Activated CD8-positive, alpha-beta memory T cell treated with anti-CD3 and anti-CD28 coated beads for 24 hours (primary cell): Measurements from ENCODE around the gene HCFC1R1.
"Not testable (repeated sequence)": the region's sequence is repeated elsewhere in the genome, so short reads cannot be mapped to it uniquely, and the experiment has no call there.

ENCODE experiments used
- DNase-seq: peaks from one replicate; pipeline ENCODE4 v3.0.0-alpha.2; 2020

HCFC1R1 gene

GRCh38 chr16:3023669-3024478 lies at the start of gene HCFC1R1, which contains the start of gene THOC6:
HCFC1R1 (minus strand) TSS chr16:3023942; CDS start chr16:3023941, 1 bp downstream.
THOC6 (plus strand) TSS chr16:3024035; CDS start chr16:3024327, 292 bp downstream.
- DNase-seq = peak; percentile 97

GRCh38 chr16:3073448-3073847 lies 49.7 kb upstream of the HCFC1R1 start:
- DNase-seq = no peak

- not testable (repeated sequence) for DNase-seq
These were observed 49.0 kb upstream of the HCFC1R1 start for GRCh38 chr16:3072576-3073263.

- not testable (repeated sequence) for DNase-seq
These were observed 48.4 kb upstream of the HCFC1R1 start for GRCh38 chr16:3072148-3072547.

- DNase-seq = no peak
These were observed 47.9 kb upstream of the HCFC1R1 start for GRCh38 chr16:3071655-3072054.

- DNase-seq = no peak
These were observed 46.9 kb upstream of the HCFC1R1 start for GRCh38 chr16:3070608-3071111.

- DNase-seq = not testable (repeated sequence)
These were observed 45.4 kb upstream of the HCFC1R1 start for GRCh38 chr16:3069146-3069545.

- DNase-seq = no peak
These were observed 44.7 kb upstream of the HCFC1R1 start for GRCh38 chr16:3068487-3068886.

GRCh38 chr16:3066440-3066748 lies 42.7 kb upstream of the HCFC1R1 start:
- DNase-seq = no peak

- DNase-seq = peak; percentile 89
These were observed 42.1 kb upstream of the HCFC1R1 start for GRCh38 chr16:3065742-3066439.

- peak; percentile 82 for DNase-seq
These were observed 41.5 kb upstream of the HCFC1R1 start, which contains the start of gene IL32 for GRCh38 chr16:3065069-3065741. IL32 (plus strand) TSS chr16:3065640; CDS start chr16:3065812, 172 bp downstream.

- DNase-seq = no peak
These were observed 40.1 kb upstream of the HCFC1R1 start for GRCh38 chr16:3063625-3064386.

- no peak for DNase-seq
These were observed 38.8 kb upstream of the HCFC1R1 start for GRCh38 chr16:3062553-3062952.

GRCh38 chr16:3060339-3061127 lies 36.8 kb upstream of the HCFC1R1 start:
- DNase-seq = no peak

- no peak for DNase-seq
These were observed 36.0 kb upstream of the HCFC1R1 start for GRCh38 chr16:3059723-3060242.

GRCh38 chr16:3059041-3059722 lies 35.4 kb upstream of the HCFC1R1 start:
- peak; percentile 97 for DNase-seq

- peak; percentile 79 for DNase-seq
These were observed 34.6 kb upstream of the HCFC1R1 start for GRCh38 chr16:3058139-3059030.

GRCh38 chr16:3057181-3058138 lies 33.7 kb upstream of the HCFC1R1 start:
- DNase-seq = no peak
